ENCODE measurements around the gene DIPK1C.

The DIPK1C gene

GRCh38 chr18:74440808-74441427 lies 16.2 kb downstream of the DIPK1C start:
- DNase-seq = no peak
- H3K9me3 Mint-ChIP-seq = no peaks in the 10 kb centered on the region
- H3K4me3 Mint-ChIP-seq = no peak overlapping the region
- no peak for TF ChIP-seq CTCF (IDR thresholded peaks at IDR 0.05)
- no peaks in the 10 kb centered on the region for H3K36me3 Mint-ChIP-seq (ENCODE audit: low read depth)
- H3K4me1 Mint-ChIP-seq = peaks cover 23% of the 10 kb centered on the region
- peaks cover 34% of the 10 kb centered on the region for H3K27me3 Mint-ChIP-seq (ENCODE audit: low read depth, poor library complexity)
- H3K27ac Mint-ChIP-seq = no peak overlapping the region

- Mint-ChIP-seq H3K4me3 (no peak overlapping the region), H3K27me3 (ENCODE audit: low read depth, poor library complexity) (peaks cover 20% of the 10 kb centered on the region), H3K27ac (no peak overlapping the region), H3K9me3 (no peaks in the 10 kb centered on the region), H3K36me3 (ENCODE audit: low read depth) (no peaks in the 10 kb centered on the region), H3K4me1 (peaks cover 22% of the 10 kb centered on the region)
- no peak for DNase-seq
- TF ChIP-seq CTCF (IDR thresholded peaks at IDR 0.05) = no peak
Measured at GRCh38 chr18:74438091-74438490, 19.0 kb downstream of the DIPK1C start.

- no peak for TF ChIP-seq CTCF (IDR thresholded peaks at IDR 0.05)
- peaks cover 3% of the 10 kb centered on the region for H3K9me3 Mint-ChIP-seq
- H3K27ac Mint-ChIP-seq = no peak overlapping the region
- H3K4me3 Mint-ChIP-seq = no peak overlapping the region
- no peak for DNase-seq
- H3K4me1 Mint-ChIP-seq = peaks cover 24% of the 10 kb centered on the region
- no peaks in the 10 kb centered on the region for H3K36me3 Mint-ChIP-seq (ENCODE audit: low read depth)
- peaks cover 20% of the 10 kb centered on the region for H3K27me3 Mint-ChIP-seq (ENCODE audit: low read depth, poor library complexity)
Measured at GRCh38 chr18:74436158-74436769, 20.8 kb downstream of the DIPK1C start.

GRCh38 chr18:74435740-74436139 lies 21.4 kb downstream of the DIPK1C start:
- H3K36me3 Mint-ChIP-seq (ENCODE audit: low read depth) = no peaks in the 10 kb centered on the region
- H3K4me1 Mint-ChIP-seq = peaks cover 30% of the 10 kb centered on the region
- peaks cover 23% of the 10 kb centered on the region for H3K27me3 Mint-ChIP-seq (ENCODE audit: low read depth, poor library complexity)
- no peak for TF ChIP-seq CTCF (IDR thresholded peaks at IDR 0.05)
- no peak for DNase-seq
- H3K9me3 Mint-ChIP-seq = peaks cover 3% of the 10 kb centered on the region
- no peak overlapping the region for H3K4me3 Mint-ChIP-seq
- no peak overlapping the region for H3K27ac Mint-ChIP-seq

GRCh38 chr18:74434466-74434865 lies 22.6 kb downstream of the DIPK1C start:
- no peak for DNase-seq
- Mint-ChIP-seq H3K9me3 (peaks cover 3% of the 10 kb centered on the region), H3K27ac (no peak overlapping the region), H3K4me1 (peaks cover 39% of the 10 kb centered on the region), H3K27me3 (ENCODE audit: low read depth, poor library complexity) (peaks cover 23% of the 10 kb centered on the region), H3K4me3 (no peak overlapping the region), H3K36me3 (ENCODE audit: low read depth) (no peaks in the 10 kb centered on the region)
- no peak for TF ChIP-seq CTCF (IDR thresholded peaks at IDR 0.05)

Measured in nephron progenitor cell (in vitro differentiated cells).